Measurements from ENCODE around the gene CHURC1.
"Not testable (repeated sequence)": the region's sequence is repeated elsewhere in the genome, so short reads cannot be mapped to it uniquely, and the experiment has no call there.

CHURC1 gene

GRCh38 chr14:64899958-64900357 is 14.3 kb upstream of the CHURC1 start:
- in situ Hi-C loops (cut with HindIII; ENCODE audit: low sequenced_read_pairs) = loop anchor here (25.0 kb wide), 1 partner anchor 113 kb away; no protein-coding TSS in a partner anchor

- in situ Hi-C loops (cut with HindIII; ENCODE audit: low sequenced_read_pairs) = no loop called here
These were observed 8.2 kb upstream of the CHURC1 start for GRCh38 chr14:64906022-64906421.

- in situ Hi-C loops (cut with HindIII; ENCODE audit: low sequenced_read_pairs) = no loop called here
These were observed 3.3 kb upstream of the CHURC1 start for GRCh38 chr14:64910847-64911495.

GRCh38 chr14:64912261-64912660 is 2.0 kb upstream of the CHURC1 start:
- in situ Hi-C loops (cut with HindIII; ENCODE audit: low sequenced_read_pairs) = no loop called here

- in situ Hi-C loops (cut with HindIII; ENCODE audit: low sequenced_read_pairs) = not testable (repeated sequence)
These were observed 778 bp upstream of the CHURC1 start for GRCh38 chr14:64913477-64913876.

GRCh38 chr14:64915029-64915424 is 772 bp downstream of the CHURC1 start:
- in situ Hi-C loops (cut with HindIII; ENCODE audit: low sequenced_read_pairs) = no loop called here

GRCh38 chr14:64915797-64916196 is 1.5 kb downstream of the CHURC1 start:
- in situ Hi-C loops (cut with HindIII; ENCODE audit: low sequenced_read_pairs) = no loop called here

GRCh38 chr14:64918216-64918615 is 4.0 kb downstream of the CHURC1 start:
- in situ Hi-C loops (cut with HindIII; ENCODE audit: low sequenced_read_pairs) = no loop called here

- in situ Hi-C loops (cut with HindIII; ENCODE audit: low sequenced_read_pairs) = no loop called here
These were observed 5.0 kb downstream of the CHURC1 start for GRCh38 chr14:64919215-64919614.

GRCh38 chr14:64919618-64920017 is 5.4 kb downstream of the CHURC1 start:
- in situ Hi-C loops (cut with HindIII; ENCODE audit: low sequenced_read_pairs) = no loop called here

- in situ Hi-C loops (cut with HindIII; ENCODE audit: low sequenced_read_pairs) = no loop called here
These were observed 6.2 kb downstream of the CHURC1 start for GRCh38 chr14:64920465-64920864.

GRCh38 chr14:64923015-64923414 is 8.8 kb downstream of the CHURC1 start:
- in situ Hi-C loops (cut with HindIII; ENCODE audit: low sequenced_read_pairs) = no loop called here

GRCh38 chr14:64926398-64926995 is 12.2 kb downstream of the CHURC1 start:
- in situ Hi-C loops (cut with HindIII; ENCODE audit: low sequenced_read_pairs) = no loop called here

- in situ Hi-C loops (cut with HindIII; ENCODE audit: low sequenced_read_pairs) = no loop called here
These were observed 12.8 kb downstream of the CHURC1 start for GRCh38 chr14:64927031-64927430.

- in situ Hi-C loops (cut with HindIII; ENCODE audit: low sequenced_read_pairs) = no loop called here
These were observed 14.2 kb downstream of the CHURC1 start for GRCh38 chr14:64928239-64929013.

- in situ Hi-C loops (cut with HindIII; ENCODE audit: low sequenced_read_pairs) = no loop called here
These were observed 14.7 kb downstream of the CHURC1 start for GRCh38 chr14:64929014-64929359.

GRCh38 chr14:64930085-64930843 is 16.0 kb downstream of the CHURC1 start:
- in situ Hi-C loops (cut with HindIII; ENCODE audit: low sequenced_read_pairs) = no loop called here

- in situ Hi-C loops (cut with HindIII; ENCODE audit: low sequenced_read_pairs) = no loop called here
These were observed 16.9 kb downstream of the CHURC1 start for GRCh38 chr14:64931123-64931522.

- in situ Hi-C loops (cut with HindIII; ENCODE audit: low sequenced_read_pairs) = no loop called here
These were observed 18.0 kb downstream of the CHURC1 start for GRCh38 chr14:64932231-64932630.

- in situ Hi-C loops (cut with HindIII; ENCODE audit: low sequenced_read_pairs) = no loop called here
These were observed 20.2 kb downstream of the CHURC1 start for GRCh38 chr14:64934338-64934929.

GRCh38 chr14:64935508-64935907 is 21.3 kb downstream of the CHURC1 start:
- in situ Hi-C loops (cut with HindIII; ENCODE audit: low sequenced_read_pairs) = no loop called here
